K562 (cell line): ENCODE results near the gene PPARG. TPM values are rescaled to one million over a fixed set of nuclear protein-coding genes. Genes with fewer than 3 reads are reported as not detected.

ENCODE experiments used
- CEBPZ ChIP-seq: fragments of 150-350 bp; IDR thresholded peaks from 2 replicates; pipeline ENCODE4 v1.6.1; 2014; ENCODE audit warnings: low read depth, mild to moderate bottlenecking, low read length, borderline replicate concordance
- CHCHD3 ChIP-seq: fragments of 250-450 bp; sonication (Bioruptor Pico); IDR thresholded peaks from 2 replicates; pipeline ENCODE4 v2.1.2; 2022; ENCODE audit warnings: mild to moderate bottlenecking
- CHD1 ChIP-seq: fragments of 200-600 bp; sonication (generic); IDR thresholded peaks from one replicate; pipeline ENCODE4 v1.6.1; 2012; ENCODE audit warnings: mild to moderate bottlenecking, moderate library complexity, low read length, inconsistent platforms
- FOXK2 ChIP-seq, 2 experiments: fragments of 450-650 bp; IDR thresholded peaks in 1 of 2; conservative IDR thresholded peaks in 1 of 2; 2 replicates each; pipeline ENCODE4 v1.6.1; 2016; ENCODE audit warnings: low read depth in 2 of 2, mild to moderate bottlenecking in 1 of 2
- IRF2 ChIP-seq: sonication (generic); formaldehyde crosslinking; IDR thresholded peaks from 2 replicates; pipeline ENCODE4 v1.8.1; 2022; ENCODE audit warnings: mild to moderate bottlenecking, missing genetic modification reagents
- MBD2 ChIP-seq: sonication (generic); IDR thresholded peaks from 2 replicates; pipeline ENCODE4 v1.6.1; 2016; ENCODE audit warnings: low read depth, borderline replicate concordance
- MEIS2 ChIP-seq: fragments of 450-650 bp; IDR thresholded peaks from 2 replicates; pipeline ENCODE4 v1.6.1; 2014; ENCODE audit warnings: mild to moderate bottlenecking; ENCODE audit not compliant: partially characterized antibody
- PBX2 ChIP-seq, 2 experiments: IDR thresholded peaks in 1 of 2; conservative IDR thresholded peaks in 1 of 2; 2 replicates each; pipeline ENCODE4 v1.6.1; 2016; ENCODE audit warnings: low read depth in 2 of 2, mild to moderate bottlenecking in 1 of 2, missing compliant biosample characterization in 1 of 2, missing genetic modification characterization in 1 of 2, moderate library complexity in 1 of 2
- UBTF ChIP-seq, 2 experiments: IDR thresholded peaks; 2 replicates each; pipeline ENCODE4 v1.6.1; 2012; ENCODE audit warnings: improper control_type of control experiment in 2 of 2, low read depth in 2 of 2, low read length in 2 of 2, borderline replicate concordance in 1 of 2
- ZBTB5 ChIP-seq: fragments of 450-650 bp; IDR thresholded peaks from 2 replicates; pipeline ENCODE4 v1.6.1; 2017; ENCODE audit warnings: antibody characterized with exemption
- ZNF77 ChIP-seq: fragments of 250-450 bp; sonication (Bioruptor Pico); IDR thresholded peaks from 2 replicates; pipeline ENCODE4 v1.5.0; 2020
- polyA plus RNA-seq, 8 experiments: library from polyadenylated mRNA; depleted of rRNA in 4 of 8; stranded (reverse) in 5 of 8; unstranded in 3 of 8; fragments of >200 nt; fragmentation: Nextera tagmentation in 2 of 8; fragmentation: Illumina TruSeq in 1 of 8; extraction: Ambion mirVana in 2 of 8; extraction: Trizol in 1 of 8; gene quantifications; 2 replicates each; pipeline versions ENCODE4 v1.2.1 to v1.2.3, GENCODE V29; 2011 to 2014; ENCODE audit warnings: inconsistent platforms in 1 of 8, missing spikeins in 1 of 8
- total RNA-seq, 7 experiments: library from RNA; depleted of rRNA in 6 of 7; stranded (reverse); fragments of >200 nt in 6 of 7; fragmentation: Illumina TruSeq in 2 of 7; extraction: Trizol in 2 of 7; gene quantifications; 2 replicates each; pipeline versions ENCODE4 v1.2.1 to v1.2.3, GENCODE V29; 2011 to 2021; ENCODE audit warnings: low replicate concordance in 1 of 7

Gene PPARG
- total and polyA plus RNA-seq, 9 of the 15 experiments (the other 6 are each of a cell fraction or from before 2014, with no cell fraction given), result not detected

GRCh38 chr3:12353796-12354525 lies 65.1 kb downstream of the PPARG start (continued):
- no peak for TF ChIP-seq FOXK2 (conservative IDR thresholded peaks at IDR 0.05 in 1 of 2, IDR thresholded peaks at IDR 0.05 in 1 of 2; ENCODE audit: low read depth in 2 of 2)
- TF ChIP-seq UBTF (IDR thresholded peaks at IDR 0.05; ENCODE audit: borderline replicate concordance in 1 of 2, low read depth in 2 of 2, low read length in 2 of 2), result no peak
- TF ChIP-seq ZNF77 (CRISPR knock-in tag), result no peak
- TF ChIP-seq CEBPZ, result no peak
- TF ChIP-seq PBX2 (CRISPR knock-in tag; IDR thresholded peaks at IDR 0.05; ENCODE audit: low read depth), result no peak
- peak; percentile 60; the same call in 1 of the 2 replicates for TF ChIP-seq PBX2 (tag; conservative IDR thresholded peaks at IDR 0.05; ENCODE audit: low read depth)
- no peak for TF ChIP-seq ZBTB5
- no peak for TF ChIP-seq CHD1
- peak; percentile 51 for TF ChIP-seq MEIS2
- no peak for TF ChIP-seq CHCHD3 (CRISPR knock-in tag)
- no peak for TF ChIP-seq IRF2
- TF ChIP-seq MBD2, result no peak
- TF ChIP-seq, all 486 proteins: peak for 4
